ENCODE results near the gene TOGARAM1. TPM values are rescaled to one million over a fixed set of nuclear protein-coding genes. Genes with fewer than 3 reads are reported as not detected.
A peak's percentile ranks its signal among the peaks of the same experiment; 100 is the strongest.

TOGARAM1 gene
- total RNA-seq, 2 experiments from 2014 or later: 13.2 to 17.8 TPM

- DNase-seq (peak in 5 of 14 experiments; percentile 13 to 65 (median 28)), ATAC-seq (ENCODE audit: poor library complexity) (peak; percentile 45)
- TF ChIP-seq CTCF (IDR thresholded peaks at IDR 0.05): no peak
- ChIA-PET CTCF (interaction anchor here (0.9 to 2.5 kb wide), 4 partner anchors 27 to 291 kb away, joined by 3 to 11 read pairs (median 5); partner anchors contain the start of genes FANCM, FKBP3 and MIS18BP1), POLR2A (interaction anchor here (0.6 to 4.5 kb wide), 34 partner anchors 13 to 290 kb away, joined by 3 to 119 read pairs (median 4); partner anchors contain the start of genes FANCM, FKBP3, MIS18BP1 and PRPF39)
- Mint-ChIP-seq H3K4me3 (no peak overlapping the region), H3K27me3 (no peaks in the 10 kb centered on the region), H3K27ac (no peak overlapping the region), H3K4me1 (ENCODE audit: low read depth) (peaks cover 62% of the 10 kb centered on the region), H3K36me3 (ENCODE audit: low read depth) (peaks cover 29% of the 10 kb centered on the region), H3K9me3 (peaks cover 12% of the 10 kb centered on the region)
- H3K27ac ChIP-seq (ENCODE audit: low read depth in 1 of 2, low read length in 2 of 2): peak overlapping the region; percentile 93 to 97
- intact Hi-C loops (cut with DNase I, micrococcal nuclease): loop anchor here (1.0 to 2.0 kb wide), 5 partner anchors 65 to 291 kb away; partner anchors contain the start of gene MIS18BP1 (in 2 of the 2)
- H3K27me3 ChIP-seq (ENCODE audit: control insufficient read depth in 1 of 2, insufficient read depth in 2 of 2, low read length in 2 of 2): no peaks in the 10 kb centered on the region
- H3K36me3 ChIP-seq (ENCODE audit: insufficient read depth, low read length): no peaks in the 10 kb centered on the region
- peaks cover 35% of the 10 kb centered on the region for H3K4me1 ChIP-seq (ENCODE audit: insufficient read depth, low read length)
- peaks cover 7 to 15% of the 10 kb centered on the region in 2 experiments for H3K9me3 ChIP-seq (ENCODE audit: control insufficient read depth in 1 of 2, insufficient read depth in 1 of 2, low read length in 2 of 2)
- H3K4me3 ChIP-seq (ENCODE audit: low read length): peak overlapping the region; percentile 91
Measured at GRCh38 chr14:44962334-44963043, 499 bp downstream of the TOGARAM1 start.

GRCh38 chr14:44963044-44963528 lies 1.1 kb downstream of the TOGARAM1 start:
- Histone ChIP-seq H3K36me3 (ENCODE audit: insufficient read depth, low read length) (no peaks in the 10 kb centered on the region), H3K9me3 (ENCODE audit: control insufficient read depth in 1 of 2, insufficient read depth in 1 of 2, low read length in 2 of 2) (peaks cover 8 to 18% of the 10 kb centered on the region in 2 experiments), H3K4me1 (ENCODE audit: insufficient read depth, low read length) (peaks cover 35% of the 10 kb centered on the region), H3K27ac (ENCODE audit: low read depth in 1 of 2, low read length in 2 of 2) (no peak overlapping the region), H3K27me3 (ENCODE audit: control insufficient read depth in 1 of 2, insufficient read depth in 2 of 2, low read length in 2 of 2) (no peaks in the 10 kb centered on the region), H3K4me3 (ENCODE audit: low read length) (peak overlapping the region; percentile 91)
- TF ChIP-seq CTCF (IDR thresholded peaks at IDR 0.05): no peak
- Mint-ChIP-seq H3K4me1 (ENCODE audit: low read depth) (peaks cover 63% of the 10 kb centered on the region), H3K36me3 (ENCODE audit: low read depth) (peaks cover 35% of the 10 kb centered on the region), H3K27me3 (no peaks in the 10 kb centered on the region), H3K27ac (no peak overlapping the region), H3K9me3 (peaks cover 12% of the 10 kb centered on the region), H3K4me3 (no peak overlapping the region)
- intact Hi-C loops (cut with DNase I, micrococcal nuclease): loop anchor here (2.0 kb wide), 3 partner anchors 120 to 290 kb away; partner anchors contain the start of gene MIS18BP1 (in 1 of the 2)
- no peak for ATAC-seq (ENCODE audit: poor library complexity)
- peak in 1 of 14 experiments; percentile 43 for DNase-seq
- CTCF ChIA-PET: interaction anchor here (1.2 to 2.5 kb wide), 2 partner anchors 27 to 290 kb away, joined by 3 to 11 read pairs; partner anchors contain the start of gene MIS18BP1
- POLR2A ChIA-PET: interaction anchor here (1.1 to 4.5 kb wide), 12 partner anchors 14 to 290 kb away, joined by 3 to 119 read pairs (median 11); partner anchors contain the start of genes FANCM, FKBP3, MIS18BP1 and PRPF39

GRCh38 chr14:44963775-44964380 lies 1.9 kb downstream of the TOGARAM1 start:
- Mint-ChIP-seq H3K4me3 (no peak overlapping the region), H3K27me3 (no peaks in the 10 kb centered on the region), H3K36me3 (ENCODE audit: low read depth) (peaks cover 42% of the 10 kb centered on the region), H3K4me1 (ENCODE audit: low read depth) (peaks cover 64% of the 10 kb centered on the region), H3K9me3 (peaks cover 16% of the 10 kb centered on the region), H3K27ac (no peak overlapping the region)
- ChIA-PET CTCF (no interaction called here), POLR2A (interaction anchor here (1.8 to 4.5 kb wide), 2 partner anchors 15 to 67 kb away, joined by 4 to 119 read pairs; a partner anchor contains a TSS)
- Histone ChIP-seq H3K27ac (ENCODE audit: low read depth in 1 of 2, low read length in 2 of 2) (no peak overlapping the region), H3K36me3 (ENCODE audit: insufficient read depth, low read length) (no peaks in the 10 kb centered on the region), H3K4me1 (ENCODE audit: insufficient read depth, low read length) (peaks cover 35% of the 10 kb centered on the region), H3K9me3 (ENCODE audit: control insufficient read depth in 1 of 2, insufficient read depth in 1 of 2, low read length in 2 of 2) (peaks cover 13 to 22% of the 10 kb centered on the region in 2 experiments), H3K27me3 (ENCODE audit: control insufficient read depth in 1 of 2, insufficient read depth in 2 of 2, low read length in 2 of 2) (no peaks in the 10 kb centered on the region), H3K4me3 (ENCODE audit: low read length) (peak overlapping the region; percentile 91)
- no peak for ATAC-seq (ENCODE audit: poor library complexity)
- no peak for TF ChIP-seq CTCF (IDR thresholded peaks at IDR 0.05)
- DNase-seq: peak in 1 of 14 experiments; percentile 15
- intact Hi-C loops (cut with DNase I, micrococcal nuclease): loop anchor here (2.0 kb wide), 3 partner anchors 119 to 289 kb away; partner anchors contain the start of gene MIS18BP1 (in 1 of the 2)
